ENCODE results near the gene METAP2.

The METAP2 gene

GRCh38 chr12:95549392-95550084 lies 75.6 kb downstream of the METAP2 start:
- no peak for DNase-seq (ENCODE audit: low read depth)

GRCh38 chr12:95551305-95551704 lies 77.4 kb downstream of the METAP2 start, which contains the start of gene USP44:
Gene USP44 (minus strand): TSS chr12:95551476. CDS start chr12:95534256, 17,220 bp downstream.
- DNase-seq (ENCODE audit: low read depth), result no peak

- no peak for DNase-seq (ENCODE audit: low read depth)
These were observed 78.1 kb downstream of the METAP2 start for GRCh38 chr12:95551913-95552516.

- DNase-seq (ENCODE audit: low read depth), result no peak
These were observed 79.4 kb downstream of the METAP2 start for GRCh38 chr12:95553197-95553943.

GRCh38 chr12:95554532-95555071 lies 80.7 kb downstream of the METAP2 start:
- DNase-seq (ENCODE audit: low read depth), result no peak

GRCh38 chr12:95557625-95558024 lies 83.7 kb downstream of the METAP2 start:
- no peak for DNase-seq (ENCODE audit: low read depth)
